GM19467 (cell line): Measurements from ENCODE around the gene SHISA6.

Source experiments
- ATAC-seq: cut with Tn5 transposase; IDR thresholded peaks from one replicate; pipeline ENCODE4 v1.9.1; 2021; ENCODE audit warnings: mild to moderate bottlenecking, moderate library complexity; ENCODE audit not compliant: unreplicated experiment

Gene SHISA6

GRCh38 chr17:11264183-11264871 lies 23.3 kb downstream of the SHISA6 start:
- no peak for ATAC-seq

- ATAC-seq = no peak
These were observed 27.1 kb downstream of the SHISA6 start for GRCh38 chr17:11267999-11268575.

GRCh38 chr17:11269210-11269609 lies 28.2 kb downstream of the SHISA6 start:
- ATAC-seq = no peak

GRCh38 chr17:11272191-11272590 lies 31.2 kb downstream of the SHISA6 start:
- ATAC-seq = no peak

- ATAC-seq = no peak
These were observed 32.6 kb downstream of the SHISA6 start for GRCh38 chr17:11273596-11273995.

- no peak for ATAC-seq
These were observed 33.1 kb downstream of the SHISA6 start for GRCh38 chr17:11274106-11274505.

GRCh38 chr17:11276486-11276885 lies 35.5 kb downstream of the SHISA6 start:
- ATAC-seq = no peak

GRCh38 chr17:11278186-11278991 lies 37.4 kb downstream of the SHISA6 start:
- no peak for ATAC-seq

GRCh38 chr17:11278992-11279270 lies 37.9 kb downstream of the SHISA6 start:
- no peak for ATAC-seq

GRCh38 chr17:11279776-11280344 lies 38.8 kb downstream of the SHISA6 start:
- no peak for ATAC-seq

- ATAC-seq = no peak
These were observed 41.6 kb downstream of the SHISA6 start for GRCh38 chr17:11282586-11282985.

GRCh38 chr17:11284811-11285210 lies 43.8 kb downstream of the SHISA6 start:
- ATAC-seq = no peak

- no peak for ATAC-seq
These were observed 44.9 kb downstream of the SHISA6 start for GRCh38 chr17:11285946-11286345.

- no peak for ATAC-seq
These were observed 46.8 kb downstream of the SHISA6 start for GRCh38 chr17:11287791-11288190.

GRCh38 chr17:11290814-11291213 lies 49.8 kb downstream of the SHISA6 start:
- no peak for ATAC-seq

GRCh38 chr17:11292491-11292890 lies 51.5 kb downstream of the SHISA6 start:
- ATAC-seq = no peak

GRCh38 chr17:11293480-11293879 lies 52.5 kb downstream of the SHISA6 start:
- no peak for ATAC-seq

GRCh38 chr17:11294826-11295225 lies 53.8 kb downstream of the SHISA6 start:
- no peak for ATAC-seq

- ATAC-seq = no peak
These were observed 56.0 kb downstream of the SHISA6 start for GRCh38 chr17:11296994-11297393.

GRCh38 chr17:11298401-11298800 lies 57.4 kb downstream of the SHISA6 start:
- no peak for ATAC-seq

GRCh38 chr17:11300201-11300600 lies 59.2 kb downstream of the SHISA6 start:
- no peak for ATAC-seq

GRCh38 chr17:11300738-11301137 lies 59.7 kb downstream of the SHISA6 start:
- no peak for ATAC-seq
